Spleen (tissue), 11 donors: ENCODE measurements around the gene PRDX6. TPM values are rescaled to one million over a fixed set of nuclear protein-coding genes. Genes with fewer than 3 reads are reported as not detected.

Experiments
- DNase-seq: peaks from one replicate; pipeline ENCODE4 v3.0.0-alpha.2; 2020
- H3K27ac ChIP-seq, 8 donors: fragments of 200-600 bp; sonication (generic) in 7 of 8; 1 replicate in 4 of 8; 2 replicates in 4 of 8; pipeline versions ENCODE4 v1.5.0 to v1.8.0; 2016 to 2021; ENCODE audit warnings: inconsistent platforms in 4 of 8, mild to moderate bottlenecking in 4 of 8, moderate library complexity in 1 of 8
- H3K27me3 ChIP-seq, 7 donors: fragments of 200-600 bp; sonication (generic) in 6 of 7; replicated peaks in 1 of 7; 1 replicate in 4 of 7; 2 replicates in 3 of 7; pipeline versions ENCODE4 v1.5.0 to v1.8.0; 2016 to 2021; ENCODE audit warnings: inconsistent platforms in 3 of 7, mild to moderate bottlenecking in 1 of 7
- H3K36me3 ChIP-seq, 6 donors: fragments of 200-600 bp; sonication (generic) in 5 of 6; 1 replicate in 4 of 6; 2 replicates in 2 of 6; pipeline versions ENCODE4 v1.5.0 to v1.8.0; 2016 to 2021; ENCODE audit warnings: inconsistent platforms in 2 of 6
- H3K4me1 ChIP-seq, 6 donors: fragments of 200-600 bp; sonication (generic) in 5 of 6; 1 replicate in 3 of 6; 2 replicates in 3 of 6; pipeline versions ENCODE4 v1.5.0 to v1.8.0; 2016 to 2021; ENCODE audit warnings: inconsistent platforms in 3 of 6
- H3K4me3 ChIP-seq, 8 donors: fragments of 200-600 bp; sonication (generic) in 7 of 8; 1 replicate in 4 of 8; 2 replicates in 4 of 8; pipeline versions ENCODE4 v1.5.0 to v1.8.0; 2016 to 2021; ENCODE audit warnings: inconsistent platforms in 4 of 8, mild to moderate bottlenecking in 4 of 8, moderate library complexity in 2 of 8
- H3K9me3 ChIP-seq, 8 donors: fragments of 200-600 bp; sonication (generic) in 7 of 8; 1 replicate in 4 of 8; 2 replicates in 4 of 8; pipeline versions ENCODE4 v1.5.0 to v1.8.0; 2016 to 2021; ENCODE audit warnings: inconsistent platforms in 4 of 8
- POLR2A ChIP-seq, 3 donors: fragments of 450-650 bp; IDR thresholded peaks; one replicate each; pipeline ENCODE4 v1.5.1; 2017; ENCODE audit warnings: antibody characterized with exemption in 3 of 3, mild to moderate bottlenecking in 1 of 3
- POLR2AphosphoS5 ChIP-seq, 3 donors: sonication (generic); formaldehyde crosslinking; IDR thresholded peaks; one replicate each; pipeline ENCODE4 v1.5.1; 2017; ENCODE audit warnings: antibody characterized with exemption in 3 of 3
- WGBS, 5 donors: extraction: QIAGEN DNeasy Blood & Tissue Kit in 3 of 5; methylation state at CpG; one replicate each; pipeline versions ENCODE4 v1.1.5 to v1.1.7; 2013 to 2018; 5-methylcytosine and 5-hydroxymethylcytosine counted together
- intact Hi-C: fragments of 100-400 bp; cut with DNase I; formaldehyde crosslinking; loops from one replicate; pipeline ENCODE4 v1.15.0; 2023; ENCODE audit warnings: low total_unique reads
- polyA plus RNA-seq, 3 donors: library from polyadenylated mRNA; stranded (reverse); fragments of 200-250 nt; gene quantifications; one replicate each; pipeline ENCODE4 v1.2.1, GENCODE V29; 2013
- total RNA-seq, 7 donors: library from RNA; depleted of rRNA in 3 of 7; stranded (reverse); fragments of >200 nt in 3 of 7; fragmentation: NEBNext Ultra II Directional in 4 of 7; extraction: Animal tissue kit (Norgen Biotek cat#: 25700) in 4 of 7; gene quantifications; one replicate each; pipeline versions ENCODE4 v1.1.0 to v1.2.1, GENCODE V29; 2016 to 2021
- TF ChIP-seq, protein P1 (sequence below), 11 experiments: fragments of 200-600 bp in 7 of 11; fragments of 450-650 bp in 4 of 11; sonication (generic) in 4 of 11; IDR thresholded peaks in 8 of 11; conservative IDR thresholded peaks in 3 of 11; 1 replicate in 7 of 11; 2 replicates in 4 of 11; pipeline versions ENCODE4 v1.4.0 to v1.8.0; 2016 to 2021; ENCODE audit warnings: antibody characterized with exemption in 11 of 11, inconsistent platforms in 4 of 11, mild to moderate bottlenecking in 1 of 11
- donor health status: healthy with polysubstance abuse.
- donor health status: DM: no; HTN: no; CAD: no; lungs with moderate emphysema.
- donor health status: DM: no; HTN: no; CAD: no.
- donor health status: Bipolar disorder and iron deficiency.
- donor health status: healthy.
- donor health status: DM: no; HTN: no; CAD: no.
- donor health status: DM: yes; HTN: yes; CAD: no.

PRDX6 gene
- total and polyA plus RNA-seq, 10 donors = 122 to 240 (median 146) TPM

DNA sequence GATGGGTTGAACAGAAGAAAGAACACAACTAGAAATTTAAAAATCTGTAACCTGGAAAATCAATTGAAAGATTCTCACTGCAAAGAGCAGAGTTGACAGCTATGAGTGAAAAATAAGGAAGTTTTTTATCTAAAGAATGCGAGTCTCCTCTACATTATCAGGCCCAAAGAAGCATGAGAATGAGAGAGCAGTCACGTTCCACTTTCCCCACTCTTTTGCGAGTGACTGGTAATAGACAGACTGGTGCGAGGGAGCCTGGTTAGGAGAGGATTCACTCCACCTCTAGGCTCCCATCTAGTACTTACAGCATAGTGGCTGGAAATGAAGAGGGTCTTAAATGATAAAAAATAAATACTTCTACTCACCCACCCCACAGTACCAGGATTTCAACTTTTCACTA lies 52.0 kb downstream of the PRDX6 start:
- H3K36me3 ChIP-seq = no peaks in the 10 kb centered on the region
- no peaks in the 10 kb centered on the region for H3K27me3 ChIP-seq
- intact Hi-C loops = no loop called here
- peaks cover 0 to 10% (median 2%) of the 10 kb centered on the region in 6 donors for H3K4me1 ChIP-seq
- 81 to 91% (median 89%) methylated on average over 4 of the region's 4 CpGs for WGBS, 5 donors
- H3K27ac ChIP-seq = no peak overlapping the region
- no peak for TF ChIP-seq POLR2AphosphoS5 (IDR thresholded peaks at IDR 0.05)
- no peak for TF ChIP-seq POLR2A (IDR thresholded peaks at IDR 0.05)
- TF ChIP-seq, protein P1, sequence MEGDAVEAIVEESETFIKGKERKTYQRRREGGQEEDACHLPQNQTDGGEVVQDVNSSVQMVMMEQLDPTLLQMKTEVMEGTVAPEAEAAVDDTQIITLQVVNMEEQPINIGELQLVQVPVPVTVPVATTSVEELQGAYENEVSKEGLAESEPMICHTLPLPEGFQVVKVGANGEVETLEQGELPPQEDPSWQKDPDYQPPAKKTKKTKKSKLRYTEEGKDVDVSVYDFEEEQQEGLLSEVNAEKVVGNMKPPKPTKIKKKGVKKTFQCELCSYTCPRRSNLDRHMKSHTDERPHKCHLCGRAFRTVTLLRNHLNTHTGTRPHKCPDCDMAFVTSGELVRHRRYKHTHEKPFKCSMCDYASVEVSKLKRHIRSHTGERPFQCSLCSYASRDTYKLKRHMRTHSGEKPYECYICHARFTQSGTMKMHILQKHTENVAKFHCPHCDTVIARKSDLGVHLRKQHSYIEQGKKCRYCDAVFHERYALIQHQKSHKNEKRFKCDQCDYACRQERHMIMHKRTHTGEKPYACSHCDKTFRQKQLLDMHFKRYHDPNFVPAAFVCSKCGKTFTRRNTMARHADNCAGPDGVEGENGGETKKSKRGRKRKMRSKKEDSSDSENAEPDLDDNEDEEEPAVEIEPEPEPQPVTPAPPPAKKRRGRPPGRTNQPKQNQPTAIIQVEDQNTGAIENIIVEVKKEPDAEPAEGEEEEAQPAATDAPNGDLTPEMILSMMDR (IDR thresholded peaks at IDR 0.05 in 8 of 11, conservative IDR thresholded peaks at IDR 0.05 in 3 of 11) = no peak
- no peak overlapping the region for H3K4me3 ChIP-seq
- DNase-seq = no peak
- H3K9me3 ChIP-seq = no peaks in the 10 kb centered on the region

DNA sequence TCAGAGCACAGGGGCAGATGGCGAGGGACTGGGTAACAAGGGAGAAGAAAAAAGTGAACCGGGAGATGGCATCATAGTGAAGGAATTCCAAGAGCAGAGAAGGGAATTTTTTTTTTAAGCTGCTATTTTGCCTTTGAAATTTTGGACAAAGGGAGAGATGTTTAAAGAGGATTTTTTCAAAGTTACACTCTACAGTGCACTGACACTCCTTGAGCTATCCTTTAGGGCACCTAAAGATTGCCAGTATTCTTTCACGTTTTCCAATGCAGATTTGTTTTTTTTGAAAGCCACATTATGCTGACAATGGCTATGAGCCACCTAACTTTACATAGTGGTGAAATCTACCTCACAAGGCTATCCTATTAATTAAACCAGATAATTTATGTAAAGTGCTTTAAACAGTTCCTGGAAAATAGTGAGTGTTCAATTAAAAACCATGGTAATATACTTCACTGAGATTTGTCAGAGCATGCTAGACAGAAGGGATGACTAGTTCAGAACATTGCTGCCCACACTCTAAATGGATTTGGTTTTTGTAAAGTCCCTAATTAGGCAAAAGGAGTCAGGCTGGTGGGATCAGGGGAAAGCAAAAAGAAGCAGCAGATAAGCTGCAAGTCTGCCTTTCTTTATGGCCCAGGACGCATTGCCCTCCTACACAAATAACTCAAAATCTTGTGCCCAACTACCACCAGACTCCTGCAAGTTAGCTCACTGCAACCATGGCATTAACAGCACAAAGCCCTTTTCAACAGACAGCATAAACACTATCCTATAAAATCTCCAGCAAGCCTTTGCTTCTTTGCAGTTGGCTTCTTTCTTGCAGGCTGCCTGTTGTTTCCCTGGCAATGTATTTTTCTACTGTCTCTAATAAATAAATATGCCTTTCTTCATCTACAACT lies 53.9 kb downstream of the PRDX6 start:
- Histone ChIP-seq H3K27ac (no peak overlapping the region), H3K36me3 (no peaks in the 10 kb centered on the region), H3K9me3 (no peaks in the 10 kb centered on the region), H3K27me3 (no peaks in the 10 kb centered on the region), H3K4me1 (peaks cover 0 to 10% (median 1%) of the 10 kb centered on the region in 6 donors), H3K4me3 (no peak overlapping the region)
- intact Hi-C loops = no loop called here
- no peak for DNase-seq
- WGBS, 5 donors = 74 to 95% (median 88%) methylated on average over 4 of the region's 4 CpGs
- TF ChIP-seq POLR2AphosphoS5 (IDR thresholded peaks at IDR 0.05) = no peak
- TF ChIP-seq POLR2A (IDR thresholded peaks at IDR 0.05) = no peak
- TF ChIP-seq, protein P1 (IDR thresholded peaks at IDR 0.05 in 8 of 11, conservative IDR thresholded peaks at IDR 0.05 in 3 of 11) = no peak

DNA sequence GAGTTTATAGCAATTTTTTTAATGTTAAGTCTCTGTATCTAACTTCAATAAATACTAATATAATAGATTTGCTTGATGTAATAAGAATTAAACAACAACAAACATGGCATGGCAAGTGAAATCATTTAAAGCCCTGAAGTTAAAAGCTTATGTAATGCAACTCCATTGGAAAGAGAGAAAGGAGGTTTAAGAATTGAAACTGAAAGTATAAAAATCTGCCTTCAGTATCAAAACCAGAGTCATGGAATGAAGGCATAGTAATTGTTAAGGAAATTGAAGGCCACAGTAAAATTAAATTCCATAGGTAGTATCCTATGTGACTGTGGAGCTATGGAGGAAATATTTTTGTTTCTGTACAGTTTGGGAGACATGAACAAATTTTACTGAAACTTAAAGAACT lies 55.1 kb downstream of the PRDX6 start:
- Histone ChIP-seq H3K4me3 (no peak overlapping the region), H3K27me3 (no peaks in the 10 kb centered on the region), H3K27ac (peak overlapping the region in 2 of 8 donors; percentile 36 to 42), H3K4me1 (peaks cover 0 to 10% (median 0%) of the 10 kb centered on the region in 6 donors), H3K36me3 (no peaks in the 10 kb centered on the region), H3K9me3 (no peaks in the 10 kb centered on the region)
- DNase-seq = no peak
- intact Hi-C loops = no loop called here
- no peak for TF ChIP-seq POLR2AphosphoS5 (IDR thresholded peaks at IDR 0.05)

DNA sequence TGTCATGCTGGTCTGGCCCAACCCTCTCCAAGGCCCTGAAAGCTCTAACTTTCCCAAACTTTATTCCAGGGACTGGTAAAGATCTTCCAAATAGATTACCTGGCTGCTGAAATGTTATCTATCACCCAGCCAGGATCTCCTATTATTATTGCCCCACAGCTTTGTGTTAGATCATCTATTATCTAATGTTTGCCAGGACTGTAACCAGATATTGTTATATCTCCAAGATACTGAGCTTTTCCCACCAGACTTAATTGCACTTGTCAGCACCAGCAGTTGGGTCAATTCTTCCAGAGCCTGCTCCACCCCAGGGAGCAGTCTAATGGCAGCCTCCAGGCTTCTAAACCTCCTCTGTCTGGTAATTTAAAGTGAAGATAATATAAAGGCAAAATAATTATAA lies 59.1 kb downstream of the PRDX6 start:
- intact Hi-C loops = no loop called here
- no peaks in the 10 kb centered on the region for H3K36me3 ChIP-seq
- no peak overlapping the region for H3K27ac ChIP-seq
- DNase-seq = no peak
- no peak overlapping the region for H3K4me3 ChIP-seq
- no peaks in the 10 kb centered on the region for H3K9me3 ChIP-seq
- TF ChIP-seq, protein P1 (IDR thresholded peaks at IDR 0.05 in 8 of 11, conservative IDR thresholded peaks at IDR 0.05 in 3 of 11) = no peak
- TF ChIP-seq POLR2AphosphoS5 (IDR thresholded peaks at IDR 0.05) = no peak
- no peak for TF ChIP-seq POLR2A (IDR thresholded peaks at IDR 0.05)
- no peaks in the 10 kb centered on the region for H3K27me3 ChIP-seq
- peaks cover 0 to 10% (median 0%) of the 10 kb centered on the region in 6 donors for H3K4me1 ChIP-seq

Other genes starting within 250 kb of the PRDX6 start
- 1 to 10 TPM in 3 of 7 donors, under 1 TPM in 3, not detected in 1; 0.29 to 2.0 (median 1.1) TPM for gene SLC9C2, start 125.7 kb downstream of the PRDX6 start, total RNA-seq
- gene SLC9C2, start 125.7 kb downstream of the PRDX6 start, polyA plus RNA-seq = under 1 TPM; 0.03 to 0.48 (median 0.07) TPM
- gene TEX50, start 158.0 kb downstream of the PRDX6 start, total RNA-seq = not detected
- not detected for gene TEX50, start 158.0 kb downstream of the PRDX6 start, polyA plus RNA-seq
- 1 to 10 TPM in 3 of 7 donors, under 1 TPM in 3, not detected in 1; 0.67 to 1.1 (median 0.92) TPM for gene ANKRD45, start 192.5 kb downstream of the PRDX6 start, total RNA-seq
- under 1 TPM; 0.13 to 0.30 (median 0.19) TPM for gene ANKRD45, start 192.5 kb downstream of the PRDX6 start, polyA plus RNA-seq
- 10 to 100 TPM; 25.4 to 36.3 (median 29.2) TPM for gene KLHL20, start 237.6 kb downstream of the PRDX6 start, total RNA-seq
- 1 to 10 TPM; 4.1 to 9.0 (median 5.6) TPM for gene KLHL20, start 237.6 kb downstream of the PRDX6 start, polyA plus RNA-seq